Superior temporal gyrus (tissue), 1 donor: ENCODE measurements around the gene PPM1H.
"Not testable (repeated sequence)": the region's sequence is repeated elsewhere in the genome, so short reads cannot be mapped to it uniquely, and the experiment has no call there.

ENCODE experiments used
- DNase-seq: peaks from one replicate; pipeline ENCODE4 v3.0.0-alpha.2; 2016; ENCODE audit errors: extremely low spot score

PPM1H gene

GRCh38 chr12:62839869-62840660 lies 94.9 kb downstream of the PPM1H start:
- DNase-seq, result no peak

- no peak for DNase-seq
These were observed 99.9 kb downstream of the PPM1H start for GRCh38 chr12:62834971-62835547.

- no peak for DNase-seq
These were observed 100.5 kb downstream of the PPM1H start for GRCh38 chr12:62834406-62834805.

- no peak for DNase-seq
These were observed 101.3 kb downstream of the PPM1H start for GRCh38 chr12:62833634-62834033.

- no peak for DNase-seq
These were observed 102.4 kb downstream of the PPM1H start for GRCh38 chr12:62832558-62832957.

- DNase-seq, result no peak
These were observed 102.9 kb downstream of the PPM1H start for GRCh38 chr12:62832027-62832426.

- DNase-seq, result no peak
These were observed 107.1 kb downstream of the PPM1H start for GRCh38 chr12:62827855-62828254.

GRCh38 chr12:62827042-62827441 lies 107.9 kb downstream of the PPM1H start:
- no peak for DNase-seq

GRCh38 chr12:62817556-62818271 lies 117.2 kb downstream of the PPM1H start:
- peak; percentile 86 for DNase-seq

GRCh38 chr12:62814243-62814642 lies 120.7 kb downstream of the PPM1H start:
- DNase-seq, result no peak

GRCh38 chr12:62813031-62813829 lies 121.7 kb downstream of the PPM1H start:
- peak; percentile 90 for DNase-seq

- not testable (repeated sequence) for DNase-seq
These were observed 123.5 kb downstream of the PPM1H start for GRCh38 chr12:62811481-62811880.

- no peak for DNase-seq
These were observed 126.6 kb downstream of the PPM1H start for GRCh38 chr12:62808166-62808879.

GRCh38 chr12:62806893-62807292 lies 128.1 kb downstream of the PPM1H start:
- no peak for DNase-seq

- DNase-seq, result no peak
These were observed 128.6 kb downstream of the PPM1H start for GRCh38 chr12:62806244-62806836.

GRCh38 chr12:62805517-62805916 lies 129.4 kb downstream of the PPM1H start:
- no peak for DNase-seq

- DNase-seq, result no peak
These were observed 131.2 kb downstream of the PPM1H start for GRCh38 chr12:62803756-62804155.

- peak; percentile 60 for DNase-seq
These were observed 132.0 kb downstream of the PPM1H start for GRCh38 chr12:62802984-62803383.

GRCh38 chr12:62802321-62802720 lies 132.6 kb downstream of the PPM1H start:
- DNase-seq, result no peak

- DNase-seq, result no peak
These were observed 133.2 kb downstream of the PPM1H start for GRCh38 chr12:62801796-62802195.
